22Rv1 (cell line): ENCODE results near the gene POLR3GL.

Experiments
- H3K27ac ChIP-seq: fragments of 450-650 bp; 2 replicates; pipeline ENCODE4 v1.5.1; 2017
- ZFX ChIP-seq: fragments of 450-650 bp; IDR thresholded peaks from 2 replicates; pipeline ENCODE4 v1.6.1; 2017; ENCODE audit warnings: antibody characterized with exemption, borderline replicate concordance
- TF ChIP-seq, protein P1 (sequence below): fragments of 450-650 bp; IDR thresholded peaks from 2 replicates; pipeline ENCODE4 v1.5.1; 2017; ENCODE audit warnings: mild to moderate bottlenecking

POLR3GL gene

GRCh38 chr1:145965119-145965744 is 742 bp downstream of the POLR3GL start:
- peak overlapping the region; percentile 94 for H3K27ac ChIP-seq
- TF ChIP-seq, protein P1, sequence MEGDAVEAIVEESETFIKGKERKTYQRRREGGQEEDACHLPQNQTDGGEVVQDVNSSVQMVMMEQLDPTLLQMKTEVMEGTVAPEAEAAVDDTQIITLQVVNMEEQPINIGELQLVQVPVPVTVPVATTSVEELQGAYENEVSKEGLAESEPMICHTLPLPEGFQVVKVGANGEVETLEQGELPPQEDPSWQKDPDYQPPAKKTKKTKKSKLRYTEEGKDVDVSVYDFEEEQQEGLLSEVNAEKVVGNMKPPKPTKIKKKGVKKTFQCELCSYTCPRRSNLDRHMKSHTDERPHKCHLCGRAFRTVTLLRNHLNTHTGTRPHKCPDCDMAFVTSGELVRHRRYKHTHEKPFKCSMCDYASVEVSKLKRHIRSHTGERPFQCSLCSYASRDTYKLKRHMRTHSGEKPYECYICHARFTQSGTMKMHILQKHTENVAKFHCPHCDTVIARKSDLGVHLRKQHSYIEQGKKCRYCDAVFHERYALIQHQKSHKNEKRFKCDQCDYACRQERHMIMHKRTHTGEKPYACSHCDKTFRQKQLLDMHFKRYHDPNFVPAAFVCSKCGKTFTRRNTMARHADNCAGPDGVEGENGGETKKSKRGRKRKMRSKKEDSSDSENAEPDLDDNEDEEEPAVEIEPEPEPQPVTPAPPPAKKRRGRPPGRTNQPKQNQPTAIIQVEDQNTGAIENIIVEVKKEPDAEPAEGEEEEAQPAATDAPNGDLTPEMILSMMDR: no peak
- TF ChIP-seq ZFX: no peak

DNA sequence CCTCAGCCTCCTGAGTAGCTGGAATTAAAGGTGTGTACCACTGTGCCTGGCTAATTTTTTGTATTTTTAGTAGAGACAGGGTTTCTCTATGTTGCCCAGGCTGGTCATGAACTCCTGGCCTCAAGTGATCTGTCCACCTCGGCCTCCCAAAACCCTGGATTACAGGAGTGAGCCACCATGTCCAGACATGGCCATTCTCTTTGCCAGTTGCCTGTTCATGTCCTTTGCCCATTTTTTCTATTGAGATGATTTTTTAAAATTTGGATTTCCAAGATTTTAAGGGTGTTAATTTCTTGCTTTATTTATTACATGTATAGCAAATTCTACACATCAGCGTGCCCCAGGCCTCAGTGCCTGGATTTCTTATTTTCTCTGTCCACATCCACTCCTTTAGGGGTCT is 2.8 kb downstream of the POLR3GL start:
- TF ChIP-seq ZFX: no peak
- TF ChIP-seq, protein P1: no peak
- no peak overlapping the region for H3K27ac ChIP-seq

- no peak overlapping the region for H3K27ac ChIP-seq
- TF ChIP-seq ZFX: no peak
- TF ChIP-seq, protein P1: no peak
Measured at GRCh38 chr1:145972580-145972979, 8.1 kb downstream of the POLR3GL start.

DNA sequence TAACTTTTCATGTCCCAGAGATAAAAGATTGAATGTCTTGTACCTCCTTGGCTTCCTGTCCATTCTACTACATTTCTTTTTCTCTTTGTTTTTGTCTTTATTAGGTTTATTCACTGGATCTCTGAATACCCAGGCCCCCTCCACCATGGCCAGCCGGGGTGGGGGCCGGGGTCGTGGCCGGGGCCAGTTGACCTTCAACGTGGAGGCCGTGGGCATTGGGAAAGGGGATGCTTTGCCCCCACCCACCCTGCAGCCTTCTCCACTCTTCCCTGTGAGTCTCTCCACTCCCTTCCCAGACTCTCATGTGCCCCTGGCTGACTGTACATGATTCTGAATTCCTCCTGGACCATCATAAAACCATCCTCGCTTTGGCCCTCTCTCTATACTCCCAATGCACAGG is 10.2 kb downstream of the POLR3GL start:
- TF ChIP-seq ZFX: no peak
- TF ChIP-seq, protein P1: no peak
- H3K27ac ChIP-seq: no peak overlapping the region

- H3K27ac ChIP-seq: no peak overlapping the region
- TF ChIP-seq, protein P1: no peak
- TF ChIP-seq ZFX: no peak
Measured at GRCh38 chr1:145975216-145975615, 10.7 kb downstream of the POLR3GL start.

DNA sequence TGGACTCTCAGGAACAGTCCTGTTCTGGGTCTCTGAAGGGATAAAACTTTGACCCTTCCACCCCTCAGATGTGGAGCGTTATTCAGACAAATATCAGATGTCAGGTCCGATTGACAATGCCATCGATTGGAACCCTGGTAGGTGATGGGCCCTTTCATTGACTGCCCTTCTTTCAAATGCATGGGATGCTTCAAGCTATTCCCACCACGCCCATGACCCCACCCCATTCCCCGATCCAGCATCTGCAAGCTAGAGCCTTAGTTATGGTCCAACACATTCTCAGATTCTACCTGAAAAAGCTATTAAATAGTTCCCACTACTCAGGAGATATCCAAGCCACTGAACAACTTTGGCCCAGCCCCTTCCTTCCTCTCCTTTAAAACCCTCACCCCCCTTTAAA is 12.5 kb downstream of the POLR3GL start:
- H3K27ac ChIP-seq: peak overlapping the region; percentile 90; the same call in 1 of the 2 replicates
- TF ChIP-seq, protein P1: no peak
- no peak for TF ChIP-seq ZFX
